Gastrocnemius medialis (tissue), 4 donors: ENCODE data around the gene ADGRD1.

Source experiments
- CTCF ChIP-seq, 5 experiments: fragments of 450-650 bp in 3 of 5; fragments of 200-600 bp in 2 of 5; sonication (generic) in 2 of 5; IDR thresholded peaks in 4 of 5; conservative IDR thresholded peaks in 1 of 5; 1 replicate in 4 of 5; 2 replicates in 1 of 5; pipeline ENCODE4 v1.5.1; 2016 to 2019; ENCODE audit warnings: antibody characterized with exemption in 5 of 5, mild to moderate bottlenecking in 3 of 5, moderate library complexity in 3 of 5
- POLR2A ChIP-seq, 2 donors: fragments of 450-650 bp; IDR thresholded peaks; one replicate each; pipeline ENCODE4 v1.6.1; 2017; ENCODE audit warnings: antibody characterized with exemption in 2 of 2, mild to moderate bottlenecking in 2 of 2, moderate library complexity in 2 of 2

- TF ChIP-seq POLR2A (IDR thresholded peaks at IDR 0.05) (no peak), CTCF (IDR thresholded peaks at IDR 0.05 in 4 of 5, conservative IDR thresholded peaks at IDR 0.05 in 1 of 5) (no peak)
Observed at GRCh38 chr12:131041968-131042833, 88.5 kb downstream of the ADGRD1 start.
